HG02885 (cell line): ENCODE data around the gene TYW1B.
"Not testable (repeated sequence)": the region's sequence is repeated elsewhere in the genome, so short reads cannot be mapped to it uniquely, and the experiment has no call there.

Experiments
- ATAC-seq: cut with Tn5 transposase; IDR thresholded peaks from one replicate; pipeline ENCODE4 v1.9.1; 2021; ENCODE audit warnings: mild to moderate bottlenecking; ENCODE audit not compliant: unreplicated experiment, poor library complexity

The TYW1B gene

DNA sequence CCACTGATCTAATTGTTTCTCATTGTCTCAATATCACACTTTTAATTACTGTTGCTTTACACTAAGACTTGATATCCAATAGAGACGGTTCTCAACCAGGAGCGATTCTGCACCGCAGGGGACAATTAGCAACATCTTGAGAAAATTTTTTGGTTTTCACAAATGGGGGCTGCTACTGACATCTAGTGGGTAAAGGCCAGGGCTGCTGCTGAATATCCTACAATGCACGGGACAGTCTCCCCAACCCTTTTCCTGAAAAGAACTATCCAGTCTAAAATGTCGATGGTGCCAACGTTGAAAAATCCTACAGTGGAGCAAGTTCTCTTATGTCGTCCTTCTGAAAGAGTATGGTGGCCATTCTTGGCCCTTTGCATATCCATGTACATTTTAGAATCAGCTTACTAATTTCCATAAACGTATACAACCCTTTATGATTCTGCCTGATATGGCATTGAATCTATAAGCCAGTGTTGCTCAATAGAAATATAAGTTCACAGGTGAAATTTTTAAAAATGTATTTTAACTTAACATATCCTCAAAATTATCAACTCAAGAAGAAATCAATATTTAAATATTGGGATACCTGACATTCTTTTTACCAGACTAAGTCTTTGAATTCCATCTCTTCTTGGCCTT lies 192.6 kb downstream of the TYW1B start:
- not testable (repeated sequence) for ATAC-seq

- ATAC-seq: not testable (repeated sequence)
Observed at GRCh38 chr7:72632765-72633292, 195.2 kb downstream of the TYW1B start.

GRCh38 chr7:72628375-72628774 lies 199.6 kb downstream of the TYW1B start:
- ATAC-seq: not testable (repeated sequence)

DNA sequence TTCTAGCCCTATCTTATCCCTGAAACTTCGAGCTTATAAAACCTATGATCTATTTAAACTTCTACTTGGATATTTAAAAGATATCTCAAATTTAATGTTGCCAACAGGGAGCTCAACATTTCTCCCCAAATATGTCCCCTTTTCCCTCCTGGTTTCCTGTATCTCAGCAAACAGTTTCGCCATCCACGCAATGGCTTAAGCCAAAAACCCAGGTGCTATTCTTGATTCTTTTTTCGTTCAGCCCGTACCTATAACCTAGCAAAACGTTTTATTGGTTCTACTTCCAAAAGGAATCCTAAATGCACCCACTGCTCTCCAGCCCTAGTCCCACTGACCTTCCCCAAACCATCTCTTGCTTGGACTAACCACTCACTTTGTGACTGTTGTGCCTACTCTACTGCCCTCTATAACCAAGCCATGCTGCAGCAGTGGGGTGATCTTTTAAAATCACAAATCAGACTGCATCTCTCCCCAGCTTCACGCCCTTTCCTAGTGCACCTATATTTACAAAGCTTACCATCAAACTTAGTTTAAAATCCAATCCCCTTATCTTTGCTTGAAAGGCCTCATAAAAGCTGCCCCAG lies 201.5 kb downstream of the TYW1B start:
- ATAC-seq: peak; percentile 26

GRCh38 chr7:72625721-72626423 lies 202.1 kb downstream of the TYW1B start:
- ATAC-seq: peak; percentile 96

DNA sequence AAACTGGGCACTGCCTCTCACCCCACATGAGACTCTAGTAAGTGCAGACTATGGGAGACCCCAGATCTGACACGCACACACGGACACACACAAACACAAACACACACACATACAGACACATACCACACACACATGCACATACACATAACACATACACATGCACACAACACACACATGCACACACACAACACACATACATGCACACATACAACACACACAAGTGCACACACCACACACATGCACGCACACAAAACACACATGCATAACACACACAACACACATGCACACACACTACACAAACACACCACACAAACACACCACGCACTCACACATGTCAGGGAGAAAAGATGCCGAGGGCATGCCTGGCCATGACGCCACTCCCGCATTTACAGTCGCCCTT lies 205.5 kb downstream of the TYW1B start:
- ATAC-seq: no peak

GRCh38 chr7:72621761-72622187 lies 206.2 kb downstream of the TYW1B start:
- ATAC-seq: not testable (repeated sequence)

DNA sequence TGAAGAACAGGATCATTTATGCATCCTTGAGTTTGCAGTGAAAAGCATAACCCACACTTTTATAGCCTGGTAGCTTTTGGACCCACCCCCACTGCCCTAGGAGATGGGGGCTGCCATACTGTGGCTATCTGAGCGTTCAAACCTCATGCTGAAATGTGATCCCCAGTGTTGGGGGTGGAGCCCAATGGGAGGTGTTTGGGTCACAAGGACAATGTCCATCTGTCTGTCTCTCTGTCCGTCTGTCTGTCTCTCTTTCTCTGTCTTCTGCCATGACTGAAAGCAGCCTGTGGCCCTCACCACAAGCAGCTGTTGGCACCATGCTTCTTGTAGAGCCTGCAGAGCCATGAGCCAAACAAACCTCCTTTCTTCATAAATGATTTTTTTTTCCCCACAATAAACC lies 207.1 kb downstream of the TYW1B start:
- not testable (repeated sequence) for ATAC-seq

GRCh38 chr7:72618435-72619180 lies 209.4 kb downstream of the TYW1B start:
- not testable (repeated sequence) for ATAC-seq

- not testable (repeated sequence) for ATAC-seq
Observed at GRCh38 chr7:72609761-72610160, 218.2 kb downstream of the TYW1B start.

DNA sequence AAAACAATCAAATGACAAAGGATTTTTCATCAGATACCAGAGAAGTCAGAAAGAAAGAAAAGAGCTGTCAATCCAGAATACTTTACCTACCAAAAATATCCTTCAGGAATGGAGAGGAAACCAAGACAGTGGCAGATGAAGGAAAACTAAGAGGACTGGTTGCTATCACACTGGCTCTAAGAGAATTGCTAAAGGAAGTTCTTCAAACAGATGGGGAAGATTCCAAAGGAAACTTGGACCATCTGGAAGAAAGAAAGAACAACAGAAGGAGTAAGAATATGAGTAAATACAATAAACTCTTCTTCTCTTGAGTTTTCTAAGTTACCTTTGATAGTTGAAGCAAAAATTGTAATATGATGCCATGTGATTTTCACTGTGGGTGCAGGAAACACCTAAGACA lies 220.0 kb downstream of the TYW1B start:
- not testable (repeated sequence) for ATAC-seq

- not testable (repeated sequence) for ATAC-seq
Observed at GRCh38 chr7:72605863-72606431, 222.1 kb downstream of the TYW1B start.

DNA sequence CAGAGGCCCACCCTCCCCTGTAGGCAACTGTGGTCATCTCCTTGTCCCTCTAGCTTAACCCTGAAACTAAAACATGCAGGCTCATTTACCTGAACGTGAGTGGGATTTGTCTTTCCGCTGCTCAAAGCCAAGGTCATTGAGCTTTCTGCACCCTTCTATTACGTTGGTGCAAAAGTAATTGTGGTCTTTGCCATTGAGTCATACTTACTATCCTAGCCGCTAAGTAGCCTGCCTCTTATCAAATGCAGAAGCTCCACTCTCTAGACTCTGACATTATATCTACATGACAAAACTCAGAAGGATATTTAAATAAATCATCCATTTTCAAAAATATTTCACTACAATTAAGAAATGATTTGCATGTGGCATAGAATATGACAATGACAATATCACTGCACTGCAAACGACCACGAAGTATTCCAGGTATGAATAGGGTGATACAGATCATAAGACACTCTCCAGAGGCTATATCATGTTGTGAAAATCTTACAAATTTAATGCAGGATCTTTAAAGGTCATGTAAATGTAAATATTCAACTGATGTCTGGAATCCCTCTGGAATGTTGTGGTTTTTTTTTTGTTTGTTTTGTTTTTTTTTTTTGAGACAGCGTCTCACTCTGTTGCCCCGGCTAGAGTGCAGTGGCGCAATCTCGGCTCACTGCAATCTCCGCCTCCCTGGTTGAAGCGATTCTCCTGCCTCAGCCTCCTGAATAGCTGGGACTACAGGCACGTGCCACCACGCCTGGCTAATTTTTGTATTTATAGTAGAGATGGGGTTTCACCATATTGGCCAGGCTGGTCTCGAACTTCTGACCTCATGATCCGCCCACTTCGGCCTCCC lies 223.0 kb downstream of the TYW1B start:
- not testable (repeated sequence) for ATAC-seq

GRCh38 chr7:72603476-72603875 lies 224.5 kb downstream of the TYW1B start:
- not testable (repeated sequence) for ATAC-seq

- no peak for ATAC-seq
Observed at GRCh38 chr7:72603073-72603472, 224.9 kb downstream of the TYW1B start.

- not testable (repeated sequence) for ATAC-seq
Observed at GRCh38 chr7:72601683-72602082, 226.3 kb downstream of the TYW1B start.

GRCh38 chr7:72590023-72590422 lies 238.0 kb downstream of the TYW1B start:
- not testable (repeated sequence) for ATAC-seq

- not testable (repeated sequence) for ATAC-seq
Observed at GRCh38 chr7:72587267-72587666, 240.7 kb downstream of the TYW1B start.

DNA sequence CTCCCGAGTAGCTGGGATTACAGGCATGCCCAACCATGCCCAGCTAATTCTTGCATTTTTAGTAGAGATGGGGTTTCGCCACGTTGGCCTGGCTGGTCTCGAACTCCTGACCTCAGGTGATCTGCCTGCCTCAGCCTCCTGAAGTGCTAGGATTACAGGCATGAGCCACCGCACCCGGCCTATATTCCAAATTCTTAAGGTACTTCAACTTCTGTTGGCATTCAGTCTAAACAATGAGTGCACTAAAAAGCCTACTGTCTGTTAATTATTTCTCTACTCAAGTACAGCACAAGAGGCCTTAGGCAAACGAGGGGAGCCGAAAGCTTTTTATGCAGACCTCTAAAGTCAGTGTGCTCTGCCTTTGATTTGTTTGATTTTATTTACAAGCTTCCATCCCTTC lies 243.4 kb downstream of the TYW1B start:
- ATAC-seq: not testable (repeated sequence)
